Activated CD8-positive, alpha-beta memory T cell treated with anti-CD3 and anti-CD28 coated beads for 36 hours (primary cell): Measurements from ENCODE around the gene KLF6. TPM values are rescaled to one million over a fixed set of nuclear protein-coding genes. Genes with fewer than 3 reads are reported as not detected.

Experiments
- CTCF ChIA-PET: fragments of 350-600 bp; sonication (Branson Sonifier 250); formaldehyde crosslinking; loops from one replicate; lab custom pipeline; 2021; ENCODE audit warnings: antibody characterized with exemption; lab: Charles Lee
- POLR2A ChIA-PET: fragments of 350-600 bp; sonication (Branson Sonifier 250); formaldehyde crosslinking; loops from one replicate; lab custom pipeline; 2021; ENCODE audit warnings: antibody characterized with exemption; lab: Charles Lee
- total RNA-seq, 2 experiments: library from RNA; stranded (reverse); gene quantifications; one replicate each; pipeline ENCODE4 v1.2.3, GENCODE V29; 2021

The KLF6 gene
- total RNA-seq, 2 experiments from 2014 or later, result 124 to 128 TPM

- ChIA-PET CTCF (interaction anchor here (0.7 to 1.0 kb wide), 2 partner anchors 10 to 21 kb away, joined by 3 read pairs; no protein-coding TSS in a partner anchor), POLR2A (interaction anchor here (1.2 kb wide), 1 partner anchor 29 kb away, joined by 3 read pairs; the partner anchor contains the start of gene KLF6)
Observed at GRCh38 chr10:3813986-3814837, 29.2 kb upstream of the KLF6 start.

- POLR2A ChIA-PET, result interaction anchor here (1.2 kb wide), 1 partner anchor 28 kb away, joined by 3 read pairs; the partner anchor contains the start of gene KLF6
- CTCF ChIA-PET, result interaction anchor here (0.7 kb wide), 1 partner anchor 22 kb away, joined by 3 read pairs; no protein-coding TSS in a partner anchor
Observed at GRCh38 chr10:3813267-3813666, 28.3 kb upstream of the KLF6 start.

GRCh38 chr10:3812141-3812540, 27.1 kb upstream of the KLF6 start:
- ChIA-PET POLR2A (interaction anchor here (1.0 to 4.0 kb wide), 5 partner anchors 16 to 32 kb away, joined by 3 to 75 read pairs (median 10); partner anchors contain the start of gene KLF6), CTCF (interaction anchor here (0.9 to 3.8 kb wide), 4 partner anchors 16 to 41 kb away, joined by 3 to 20 read pairs (median 3); partner anchors contain the start of gene KLF6)

GRCh38 chr10:3811291-3811870, 26.4 kb upstream of the KLF6 start:
- CTCF ChIA-PET, result interaction anchor here (0.6 to 3.8 kb wide), 5 partner anchors 17 to 177 kb away, joined by 3 to 20 read pairs (median 3); partner anchors contain the start of gene KLF6
- POLR2A ChIA-PET, result interaction anchor here (0.7 to 4.0 kb wide), 11 partner anchors 11 to 115 kb away, joined by 3 to 75 read pairs (median 7); partner anchors contain the start of gene KLF6

- CTCF ChIA-PET, result interaction anchor here (0.5 to 3.8 kb wide), 3 partner anchors 20 to 323 kb away, joined by 3 to 20 read pairs (median 4); partner anchors contain the start of gene KLF6
Observed at GRCh38 chr10:3808689-3809199, 23.7 kb upstream of the KLF6 start.

GRCh38 chr10:3807928-3808496, 23.0 kb upstream of the KLF6 start:
- POLR2A ChIA-PET, result interaction anchor here (1.0 to 4.7 kb wide), 2 partner anchors 25 to 43 kb away, joined by 4 to 99 read pairs; partner anchors contain the start of gene KLF6
- CTCF ChIA-PET, result interaction anchor here (0.5 to 1.0 kb wide), 4 partner anchors 23 to 58 kb away, joined by 3 to 5 read pairs (median 4); partner anchors contain the start of gene KLF6

More at GRCh38 chr10:3808689-3809199, 23.7 kb upstream of the KLF6 start:
- POLR2A ChIA-PET, result interaction anchor here (0.6 to 4.7 kb wide), 3 partner anchors 23 to 43 kb away, joined by 5 to 99 read pairs (median 75); partner anchors contain the start of gene KLF6

- CTCF ChIA-PET, result interaction anchor here (0.5 to 1.1 kb wide), 6 partner anchors 22 to 58 kb away, joined by 3 to 6 read pairs (median 4); partner anchors contain the start of gene KLF6
- POLR2A ChIA-PET, result interaction anchor here (1.0 to 4.7 kb wide), 2 partner anchors 24 to 43 kb away, joined by 4 to 99 read pairs; partner anchors contain the start of gene KLF6
Observed at GRCh38 chr10:3807211-3807927, 22.4 kb upstream of the KLF6 start.

GRCh38 chr10:3806603-3807002, 21.6 kb upstream of the KLF6 start:
- ChIA-PET POLR2A (interaction anchor here (2.2 to 4.7 kb wide), 2 partner anchors 24 to 49 kb away, joined by 8 to 99 read pairs; partner anchors contain the start of gene KLF6), CTCF (interaction anchor here (0.9 to 1.1 kb wide), 3 partner anchors 21 to 59 kb away, joined by 3 to 6 read pairs (median 3); partner anchors contain the start of gene KLF6)

GRCh38 chr10:3805791-3806461, 20.9 kb upstream of the KLF6 start:
- POLR2A ChIA-PET, result interaction anchor here (1.0 to 4.7 kb wide), 4 partner anchors 23 to 48 kb away, joined by 3 to 99 read pairs (median 6); partner anchors contain the start of gene KLF6
- CTCF ChIA-PET, result interaction anchor here (1.1 kb wide), 1 partner anchor 32 kb away, joined by 6 read pairs; no protein-coding TSS in a partner anchor

GRCh38 chr10:3805201-3805790, 20.3 kb upstream of the KLF6 start:
- ChIA-PET CTCF (no interaction called here), POLR2A (interaction anchor here (1.0 to 4.7 kb wide), 4 partner anchors 22 to 48 kb away, joined by 3 to 99 read pairs (median 6); partner anchors contain the start of gene KLF6)

- CTCF ChIA-PET, result no interaction called here
- POLR2A ChIA-PET, result interaction anchor here (4.7 kb wide), 1 partner anchor 21 kb away, joined by 99 read pairs; the partner anchor contains the start of gene KLF6
Observed at GRCh38 chr10:3803927-3804741, 19.1 kb upstream of the KLF6 start.

GRCh38 chr10:3803295-3803926, 18.4 kb upstream of the KLF6 start:
- CTCF ChIA-PET, result no interaction called here
- POLR2A ChIA-PET, result interaction anchor here (5.7 kb wide), 1 partner anchor 19 kb away, joined by 48 read pairs; the partner anchor contains the start of gene KLF6

- ChIA-PET POLR2A (interaction anchor here (0.6 to 5.7 kb wide), 2 partner anchors 18 to 230 kb away, joined by 3 to 48 read pairs; partner anchors contain the start of gene KLF6), CTCF (no interaction called here)
Observed at GRCh38 chr10:3802526-3803265, 17.7 kb upstream of the KLF6 start.
